LNCaP clone FGC (cell line): ENCODE results near the gene COMP.

Experiments
- DNase-seq: peaks from one replicate; pipeline ENCODE4 v3.0.0-alpha.2; 2011; ENCODE audit warnings: low read depth
- H3K4me3 ChIP-seq: 2 replicates; pipeline ENCODE4 v1.5.1; 2011; ENCODE audit warnings: mild to moderate bottlenecking, low read depth, low read length, control low read depth
- TF ChIP-seq, protein P1 (sequence below): IDR thresholded peaks from 2 replicates; pipeline ENCODE4 v1.5.1; 2012; ENCODE audit warnings: mild to moderate bottlenecking; ENCODE audit not compliant: control insufficient read depth, insufficient read depth; ENCODE audit errors: extremely low read depth

The COMP gene

DNA sequence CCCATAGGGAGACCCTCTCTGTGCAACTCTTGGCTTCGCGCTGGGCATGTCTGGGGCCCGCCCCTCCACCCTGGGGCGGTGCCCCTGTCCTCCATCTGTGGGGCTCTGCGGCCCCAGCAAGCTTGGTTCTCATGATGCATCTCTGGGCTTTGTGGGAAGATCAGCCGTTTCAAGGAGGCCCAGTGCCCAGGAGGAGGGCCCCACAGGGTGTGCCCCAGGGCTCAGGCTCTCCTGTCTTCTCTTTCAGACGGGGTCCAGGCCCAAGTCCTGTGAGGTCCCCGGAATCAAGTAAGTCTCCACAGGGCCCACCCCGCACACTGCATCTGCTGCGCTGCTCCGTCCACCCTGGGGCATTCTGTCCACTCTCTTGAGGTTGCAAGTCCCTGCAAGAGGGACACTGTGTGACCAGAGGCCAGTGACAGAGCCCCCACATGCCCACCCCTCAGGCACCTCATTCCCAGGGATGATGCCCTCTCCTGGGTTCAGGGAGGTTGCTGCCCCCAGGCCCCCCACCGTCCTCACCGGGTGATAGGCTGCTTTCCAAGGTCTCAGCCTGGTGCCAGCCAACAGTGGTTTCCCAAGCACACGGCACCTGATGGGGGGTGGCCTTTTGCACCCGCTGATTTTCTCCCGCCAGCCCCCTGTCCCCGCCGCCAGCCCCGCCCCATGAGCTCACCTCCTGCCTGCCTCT is 31.7 kb downstream of the COMP start:
- no peak overlapping the region for H3K4me3 ChIP-seq
- TF ChIP-seq, protein P1, sequence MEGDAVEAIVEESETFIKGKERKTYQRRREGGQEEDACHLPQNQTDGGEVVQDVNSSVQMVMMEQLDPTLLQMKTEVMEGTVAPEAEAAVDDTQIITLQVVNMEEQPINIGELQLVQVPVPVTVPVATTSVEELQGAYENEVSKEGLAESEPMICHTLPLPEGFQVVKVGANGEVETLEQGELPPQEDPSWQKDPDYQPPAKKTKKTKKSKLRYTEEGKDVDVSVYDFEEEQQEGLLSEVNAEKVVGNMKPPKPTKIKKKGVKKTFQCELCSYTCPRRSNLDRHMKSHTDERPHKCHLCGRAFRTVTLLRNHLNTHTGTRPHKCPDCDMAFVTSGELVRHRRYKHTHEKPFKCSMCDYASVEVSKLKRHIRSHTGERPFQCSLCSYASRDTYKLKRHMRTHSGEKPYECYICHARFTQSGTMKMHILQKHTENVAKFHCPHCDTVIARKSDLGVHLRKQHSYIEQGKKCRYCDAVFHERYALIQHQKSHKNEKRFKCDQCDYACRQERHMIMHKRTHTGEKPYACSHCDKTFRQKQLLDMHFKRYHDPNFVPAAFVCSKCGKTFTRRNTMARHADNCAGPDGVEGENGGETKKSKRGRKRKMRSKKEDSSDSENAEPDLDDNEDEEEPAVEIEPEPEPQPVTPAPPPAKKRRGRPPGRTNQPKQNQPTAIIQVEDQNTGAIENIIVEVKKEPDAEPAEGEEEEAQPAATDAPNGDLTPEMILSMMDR, result no peak
- DNase-seq, result no peak

DNA sequence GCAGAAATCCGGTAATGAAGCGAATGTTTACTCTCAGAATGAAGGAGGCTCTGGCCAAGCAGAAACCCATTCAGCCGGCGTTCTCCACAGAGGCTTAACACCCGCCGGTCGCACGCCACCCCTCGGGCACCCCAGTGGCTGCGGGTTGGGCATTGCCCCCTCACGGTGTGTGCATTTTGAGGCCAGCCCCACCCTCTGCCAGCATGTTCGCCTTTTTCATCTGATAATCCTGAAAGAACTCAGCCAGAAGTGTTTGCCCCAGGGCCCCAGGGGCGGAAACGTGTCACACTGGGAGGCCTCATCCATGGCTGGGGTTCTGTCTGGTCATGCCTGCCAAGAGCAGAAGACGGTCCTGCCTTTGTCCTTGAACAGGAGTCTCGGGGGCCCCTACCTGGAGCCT is 34.2 kb downstream of the COMP start:
- no peak for DNase-seq
- TF ChIP-seq, protein P1, result no peak

DNA sequence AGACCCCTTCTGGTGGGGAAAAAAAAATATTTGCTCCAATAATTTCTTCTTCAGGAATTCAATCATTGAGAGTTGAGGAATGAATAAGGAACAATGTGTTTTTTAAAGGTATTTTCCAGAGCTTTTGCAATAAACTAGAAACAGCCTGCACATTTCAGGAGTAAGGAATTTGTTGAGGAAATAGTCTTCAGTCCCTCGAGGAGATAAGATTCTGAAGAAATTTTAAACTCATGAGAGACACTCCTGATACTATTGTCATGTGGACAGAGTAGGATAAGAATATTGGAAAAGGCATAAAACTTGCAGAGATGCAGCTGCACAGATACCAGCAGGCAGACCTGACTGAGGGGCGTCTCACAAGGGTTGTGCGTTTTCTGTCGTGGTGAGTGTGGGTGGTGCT is 36.6 kb downstream of the COMP start:
- DNase-seq, result no peak
- TF ChIP-seq, protein P1, result no peak
- H3K4me3 ChIP-seq, result no peak overlapping the region

More for the DNA sequence above, 34.2 kb downstream of the COMP start:
- no peak overlapping the region for H3K4me3 ChIP-seq

DNA sequence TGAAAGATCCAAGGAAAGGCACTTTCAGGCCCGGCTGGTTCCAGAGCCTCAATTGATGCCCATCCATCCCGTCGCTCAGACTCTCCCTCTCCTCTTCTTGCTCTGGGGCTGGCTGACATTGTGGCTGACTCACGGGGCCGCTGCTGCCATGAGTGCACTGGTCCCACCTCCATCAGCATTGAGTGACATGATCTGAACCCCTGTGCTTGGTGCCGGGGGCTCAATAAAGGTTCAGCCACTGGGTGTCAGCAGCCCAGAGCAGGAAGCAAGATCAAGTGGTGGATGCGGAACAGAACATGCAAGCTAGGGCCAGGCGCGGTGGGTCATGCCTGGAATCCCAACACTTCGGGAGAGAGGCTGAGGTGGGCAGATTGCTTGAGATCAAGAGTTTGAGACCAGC is 39.5 kb downstream of the COMP start:
- no peak overlapping the region for H3K4me3 ChIP-seq
- TF ChIP-seq, protein P1, result no peak
- no peak for DNase-seq

DNA sequence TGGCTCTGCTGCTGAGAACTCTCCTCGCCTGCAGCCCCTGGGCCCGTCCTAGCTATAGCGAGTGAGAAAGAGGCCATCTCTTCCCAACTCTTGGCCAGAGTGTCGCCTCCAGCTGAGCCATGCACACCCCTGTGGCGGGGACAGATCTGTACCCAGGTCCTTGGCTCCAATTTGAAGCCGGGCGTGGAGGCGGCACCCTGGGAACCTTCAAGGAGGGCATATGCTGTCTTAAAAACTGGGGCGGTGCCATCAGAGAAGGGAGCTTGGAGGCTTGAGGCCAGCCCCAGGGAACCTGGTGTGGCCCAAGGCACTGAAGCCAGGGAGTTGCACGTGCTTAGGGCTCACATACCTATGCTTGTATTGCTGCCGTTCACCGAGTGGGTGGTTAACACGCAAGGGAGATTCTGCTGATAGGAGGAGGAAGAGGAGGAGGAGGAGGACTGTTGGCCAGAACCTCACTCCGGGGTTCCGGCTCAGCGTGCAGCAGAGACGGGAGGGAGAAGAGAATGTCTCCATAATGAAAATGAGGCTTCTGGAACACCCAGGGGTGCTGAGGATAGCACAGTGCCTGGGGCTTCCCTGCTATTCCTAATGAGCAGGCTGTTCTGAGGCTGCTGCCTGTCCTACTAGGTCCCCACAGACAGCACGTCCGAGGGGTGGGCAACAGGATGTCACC is 40.7 kb downstream of the COMP start:
- TF ChIP-seq, protein P1, result no peak
- no peak overlapping the region for H3K4me3 ChIP-seq
- no peak for DNase-seq

DNA sequence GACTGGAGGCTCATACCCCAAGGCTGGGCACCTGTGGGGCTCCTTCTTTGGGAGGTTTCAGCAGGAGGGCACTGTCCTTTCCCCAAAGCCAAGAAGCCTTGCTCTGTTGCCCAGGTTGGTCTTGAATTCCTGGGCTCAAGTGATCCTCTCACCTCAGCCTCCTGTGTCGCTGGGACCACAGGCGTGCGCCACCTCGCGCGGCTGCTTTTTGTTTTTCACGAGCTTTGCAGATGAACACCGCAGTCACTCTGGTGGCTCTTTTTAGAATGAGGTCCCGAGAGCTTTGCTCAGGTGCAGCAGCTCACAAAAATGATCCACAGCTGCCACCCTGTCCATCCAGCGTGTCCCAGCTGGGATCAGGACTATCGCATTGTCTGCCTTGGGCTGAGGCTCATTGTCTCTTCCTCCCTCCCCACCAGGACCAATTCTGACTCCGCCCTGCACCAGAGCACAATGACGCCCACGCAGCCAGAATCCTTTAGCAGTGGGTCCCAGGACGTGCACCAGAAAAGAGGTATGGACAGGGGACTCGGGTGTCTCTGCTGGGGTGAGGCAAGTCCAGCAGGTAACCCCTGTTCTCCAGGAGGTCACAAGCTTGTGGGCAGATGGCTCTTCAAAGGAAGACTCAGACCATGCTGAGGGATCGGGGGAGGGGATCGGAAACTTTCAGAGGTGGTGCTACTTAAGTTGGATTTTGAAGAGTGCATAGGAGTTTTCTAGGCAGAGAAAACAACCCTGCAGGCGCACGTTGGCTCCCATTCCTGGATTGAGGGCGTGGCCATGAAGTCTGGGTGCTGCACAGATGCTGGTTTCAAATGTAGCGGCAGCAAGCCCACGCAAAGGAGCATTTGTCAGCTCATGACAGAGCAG is 41.5 kb downstream of the COMP start:
- no peak overlapping the region for H3K4me3 ChIP-seq
- no peak for DNase-seq
- TF ChIP-seq, protein P1, result no peak
